ENCODE measurements around the gene HOXA13.
A peak's percentile ranks its signal among the peaks of the same experiment; 100 is the strongest.

HOXA13 gene

GRCh38 chr7:27157702-27158431 is 42.0 kb downstream of the HOXA13 start:
- H3K36me3 ChIP-seq (ENCODE audit: insufficient read depth, low read length) = no peaks in the 10 kb centered on the region
- DNase-seq (ENCODE audit: low read depth, low spot score) = no peak

GRCh38 chr7:27156916-27157701 is 42.8 kb downstream of the HOXA13 start:
- TF ChIP-seq POLR2AphosphoS5 (IDR thresholded peaks at IDR 0.05; ENCODE audit: borderline replicate concordance, low read depth, low read length) (peak; percentile 46; the same call in 1 of the 2 replicates), EZH2 (IDR thresholded peaks at IDR 0.05) (no peak), FOXP2 (optimal IDR thresholded peaks at IDR 0.05; ENCODE audit: control extremely low read depth, extremely low read length, insufficient read depth) (peak; percentile 18)
- Histone ChIP-seq H3K4me3 (peak overlapping the region; percentile 86), H3K9ac (ENCODE audit: insufficient read length) (no peak overlapping the region), H3K27ac (no peak overlapping the region), H3K36me3 (ENCODE audit: insufficient read depth, low read length) (no peaks in the 10 kb centered on the region), H3K9me3 (ENCODE audit: low read depth, low read length) (no peaks in the 10 kb centered on the region)
- DNase-seq (ENCODE audit: low read depth, low spot score) = no peak

More at GRCh38 chr7:27157702-27158431, 42.0 kb downstream of the HOXA13 start:
- H3K4me3 ChIP-seq = no peak overlapping the region
- TF ChIP-seq FOXP2 (optimal IDR thresholded peaks at IDR 0.05; ENCODE audit: control extremely low read depth, extremely low read length, insufficient read depth) = no peak
- TF ChIP-seq POLR2AphosphoS5 (IDR thresholded peaks at IDR 0.05; ENCODE audit: borderline replicate concordance, low read depth, low read length) = no peak
- no peak for TF ChIP-seq EZH2 (IDR thresholded peaks at IDR 0.05)
- no peak overlapping the region for H3K9ac ChIP-seq (ENCODE audit: insufficient read length)
- H3K27ac ChIP-seq = no peak overlapping the region
- H3K9me3 ChIP-seq (ENCODE audit: low read depth, low read length) = no peaks in the 10 kb centered on the region

GRCh38 chr7:27156508-27156898 is 43.4 kb downstream of the HOXA13 start, which contains the start of gene HOXA7:
HOXA7 (minus strand) TSS chr7:27156675; CDS start chr7:27156545, 130 bp downstream.
- H3K9me3 ChIP-seq (ENCODE audit: low read depth, low read length) = no peaks in the 10 kb centered on the region
- no peaks in the 10 kb centered on the region for H3K36me3 ChIP-seq (ENCODE audit: insufficient read depth, low read length)
- H3K4me3 ChIP-seq = peak within 1 kb of the TSS; percentile 86
- TF ChIP-seq EZH2 (IDR thresholded peaks at IDR 0.05) = no peak
- TF ChIP-seq POLR2AphosphoS5 (IDR thresholded peaks at IDR 0.05; ENCODE audit: borderline replicate concordance, low read depth, low read length) = no peak
- TF ChIP-seq FOXP2 (optimal IDR thresholded peaks at IDR 0.05; ENCODE audit: control extremely low read depth, extremely low read length, insufficient read depth) = no peak
- peak within 1 kb of the TSS; percentile 28 for H3K9ac ChIP-seq (ENCODE audit: insufficient read length)
- H3K27ac ChIP-seq = no peak within 1 kb of the TSS
- DNase-seq (ENCODE audit: low read depth, low spot score) = no peak

- no peak overlapping the region for H3K27ac ChIP-seq
- H3K4me3 ChIP-seq = peak overlapping the region; percentile 86
- peak overlapping the region; percentile 28 for H3K9ac ChIP-seq (ENCODE audit: insufficient read length)
These were observed 43.9 kb downstream of the HOXA13 start for GRCh38 chr7:27155816-27156507.

GRCh38 chr7:27154901-27155815 is 44.7 kb downstream of the HOXA13 start:
- no peak overlapping the region for H3K9ac ChIP-seq (ENCODE audit: insufficient read length)
- no peak for DNase-seq (ENCODE audit: low read depth, low spot score)
- peak overlapping the region; percentile 86 for H3K4me3 ChIP-seq
- H3K36me3 ChIP-seq (ENCODE audit: insufficient read depth, low read length) = no peaks in the 10 kb centered on the region
- no peak overlapping the region for H3K27ac ChIP-seq
- no peaks in the 10 kb centered on the region for H3K9me3 ChIP-seq (ENCODE audit: low read depth, low read length)
- TF ChIP-seq FOXP2 (optimal IDR thresholded peaks at IDR 0.05; ENCODE audit: control extremely low read depth, extremely low read length, insufficient read depth) (no peak), EZH2 (IDR thresholded peaks at IDR 0.05) (no peak), POLR2AphosphoS5 (IDR thresholded peaks at IDR 0.05; ENCODE audit: borderline replicate concordance, low read depth, low read length) (no peak)

More at GRCh38 chr7:27155816-27156507, 43.9 kb downstream of the HOXA13 start:
- no peak for DNase-seq (ENCODE audit: low read depth, low spot score)
- TF ChIP-seq FOXP2 (optimal IDR thresholded peaks at IDR 0.05; ENCODE audit: control extremely low read depth, extremely low read length, insufficient read depth) = no peak
- TF ChIP-seq EZH2 (IDR thresholded peaks at IDR 0.05) = no peak
- no peak for TF ChIP-seq POLR2AphosphoS5 (IDR thresholded peaks at IDR 0.05; ENCODE audit: borderline replicate concordance, low read depth, low read length)
- Histone ChIP-seq H3K9me3 (ENCODE audit: low read depth, low read length) (no peaks in the 10 kb centered on the region), H3K36me3 (ENCODE audit: insufficient read depth, low read length) (no peaks in the 10 kb centered on the region)

- Histone ChIP-seq H3K27ac (no peak overlapping the region), H3K9ac (ENCODE audit: insufficient read length) (no peak overlapping the region), H3K9me3 (ENCODE audit: low read depth, low read length) (no peaks in the 10 kb centered on the region), H3K4me3 (no peak overlapping the region), H3K36me3 (ENCODE audit: insufficient read depth, low read length) (no peaks in the 10 kb centered on the region)
- no peak for DNase-seq (ENCODE audit: low read depth, low spot score)
- no peak for TF ChIP-seq FOXP2 (optimal IDR thresholded peaks at IDR 0.05; ENCODE audit: control extremely low read depth, extremely low read length, insufficient read depth)
- no peak for TF ChIP-seq EZH2 (IDR thresholded peaks at IDR 0.05)
- TF ChIP-seq POLR2AphosphoS5 (IDR thresholded peaks at IDR 0.05; ENCODE audit: borderline replicate concordance, low read depth, low read length) = no peak
These were observed 45.5 kb downstream of the HOXA13 start for GRCh38 chr7:27154369-27154768.

- Histone ChIP-seq H3K4me3 (no peak overlapping the region), H3K27ac (no peak overlapping the region), H3K9me3 (ENCODE audit: low read depth, low read length) (no peaks in the 10 kb centered on the region), H3K9ac (ENCODE audit: insufficient read length) (no peak overlapping the region), H3K36me3 (ENCODE audit: insufficient read depth, low read length) (no peaks in the 10 kb centered on the region)
- no peak for DNase-seq (ENCODE audit: low read depth, low spot score)
- TF ChIP-seq EZH2 (IDR thresholded peaks at IDR 0.05) = no peak
These were observed 46.4 kb downstream of the HOXA13 start for GRCh38 chr7:27153526-27153925.

Data from SK-N-MC (cell line).